ENCODE data around the gene ADAMTSL5. TPM values are rescaled to one million over a fixed set of nuclear protein-coding genes. Genes with fewer than 3 reads are reported as not detected.

The ADAMTSL5 gene
- total and polyA plus RNA-seq, 4 donors: 0.09 to 1.8 (median 1.1) TPM

GRCh38 chr19:1474011-1474764 lies 38.6 kb downstream of the ADAMTSL5 start:
- Histone ChIP-seq H3K4me3 (ENCODE audit: low read depth in 1 of 3, low read length in 3 of 3) (no peak overlapping the region), H3K27me3 (ENCODE audit: control insufficient read depth in 4 of 4, insufficient read depth in 4 of 4, low read length in 3 of 4) (peaks cover 0 to 7% (median 2%) of the 10 kb centered on the region in 4 donors), H3K9me3 (ENCODE audit: control insufficient read depth in 4 of 4, low read length in 3 of 4) (no peaks in the 10 kb centered on the region), H3K27ac (ENCODE audit: low read depth in 1 of 2, low read length in 2 of 2) (no peak overlapping the region), H3K36me3 (ENCODE audit: control insufficient read depth in 4 of 4, insufficient read depth in 3 of 4, low read depth in 1 of 4, low read length in 3 of 4) (peaks cover 0 to 6% (median 0%) of the 10 kb centered on the region in 4 donors), H3K4me1 (ENCODE audit: control insufficient read depth in 4 of 4, insufficient read depth in 4 of 4, low read length in 3 of 4) (peaks cover 18 to 45% (median 31%) of the 10 kb centered on the region in 4 donors), H3K9ac (ENCODE audit: low read depth in 1 of 2, low read length in 2 of 2) (no peak overlapping the region)
- no peak for DNase-seq (ENCODE audit: low spot score)
- WGBS: 77% methylated on average over 31 of the region's 31 CpGs
- TF ChIP-seq FOXA1 (IDR thresholded peaks at IDR 0.05) (no peak), TAF1 (conservative IDR thresholded peaks at IDR 0.05) (no peak), HNF4A (conservative IDR thresholded peaks at IDR 0.05) (no peak), JUND (IDR thresholded peaks at IDR 0.05) (no peak), REST (IDR thresholded peaks at IDR 0.05) (no peak), RXRA (IDR thresholded peaks at IDR 0.05) (no peak)

GRCh38 chr19:1473085-1473851 lies 39.6 kb downstream of the ADAMTSL5 start:
- no peak overlapping the region for H3K9ac ChIP-seq (ENCODE audit: low read depth in 1 of 2, low read length in 2 of 2)
- DNase-seq (ENCODE audit: low spot score): no peak
- WGBS: 75% methylated on average over 20 of the region's 20 CpGs
- no peak overlapping the region for H3K27ac ChIP-seq (ENCODE audit: low read depth in 1 of 2, low read length in 2 of 2)
- H3K4me1 ChIP-seq (ENCODE audit: control insufficient read depth in 4 of 4, insufficient read depth in 4 of 4, low read length in 3 of 4): peaks cover 28 to 53% (median 34%) of the 10 kb centered on the region in 4 donors
- no peak for TF ChIP-seq CTCF (IDR thresholded peaks at IDR 0.05; ENCODE audit: low read depth, low read length, missing input control)
- no peak for TF ChIP-seq REST (IDR thresholded peaks at IDR 0.05)
- TF ChIP-seq GABPA (IDR thresholded peaks at IDR 0.05 in 1 of 2, conservative IDR thresholded peaks at IDR 0.05 in 1 of 2): no peak
- TF ChIP-seq EGR1 (IDR thresholded peaks at IDR 0.05; ENCODE audit: low read depth in 2 of 2): no peak
- no peak for TF ChIP-seq SP1 (IDR thresholded peaks at IDR 0.05)
- TF ChIP-seq FOXA2 (IDR thresholded peaks at IDR 0.05): no peak
- TF ChIP-seq ZBTB33 (IDR thresholded peaks at IDR 0.05): no peak
- no peak for TF ChIP-seq FOXA1 (IDR thresholded peaks at IDR 0.05)
- TF ChIP-seq TAF1 (conservative IDR thresholded peaks at IDR 0.05): no peak
- TF ChIP-seq HNF4G (IDR thresholded peaks at IDR 0.05): no peak
- TF ChIP-seq HNF4A (conservative IDR thresholded peaks at IDR 0.05): no peak
- TF ChIP-seq JUND (IDR thresholded peaks at IDR 0.05): no peak
- no peak for TF ChIP-seq RXRA (IDR thresholded peaks at IDR 0.05)
- TF ChIP-seq MAX (IDR thresholded peaks at IDR 0.05): no peak
- TF ChIP-seq NR2F2 (IDR thresholded peaks at IDR 0.05): no peak
- H3K4me3 ChIP-seq (ENCODE audit: low read depth in 1 of 3, low read length in 3 of 3): no peak overlapping the region
- H3K36me3 ChIP-seq (ENCODE audit: control insufficient read depth in 4 of 4, insufficient read depth in 3 of 4, low read depth in 1 of 4, low read length in 3 of 4): peaks cover 0 to 6% (median 0%) of the 10 kb centered on the region in 4 donors
- H3K9me3 ChIP-seq (ENCODE audit: control insufficient read depth in 4 of 4, low read length in 3 of 4): no peaks in the 10 kb centered on the region
- peaks cover 0 to 7% (median 5%) of the 10 kb centered on the region in 4 donors for H3K27me3 ChIP-seq (ENCODE audit: control insufficient read depth in 4 of 4, insufficient read depth in 4 of 4, low read length in 3 of 4)

All from liver (tissue), 9 donors.